Astrocyte of the spinal cord (primary cell): ENCODE results near the gene TTLL13.
"Not testable (repeated sequence)": the region's sequence is repeated elsewhere in the genome, so short reads cannot be mapped to it uniquely, and the experiment has no call there.

Experiments used
- DNase-seq: peaks from one replicate; pipeline ENCODE4 v3.0.0; 2011; ENCODE audit warnings: low read depth, low spot score
- H3K4me3 ChIP-seq: 2 replicates; pipeline ENCODE4 v1.5.1; 2011; ENCODE audit warnings: low read depth, mild to moderate bottlenecking, low read length, moderate library complexity
- CTCF ChIP-seq: IDR thresholded peaks from 2 replicates; pipeline ENCODE4 v1.5.1; 2012; ENCODE audit warnings: low read depth, mild to moderate bottlenecking, low read length, inconsistent platforms
- in situ Hi-C: cut with HindIII; loops from 2 replicates; pipeline ENCODE4 v1.10.0; 2017; ENCODE audit warnings: low sequenced_read_pairs

The TTLL13 gene

GRCh38 chr15:90287101-90287500, 37.7 kb downstream of the TTLL13 start:
- no peak for TF ChIP-seq CTCF
- no peak overlapping the region for H3K4me3 ChIP-seq
- no peak for DNase-seq
- in situ Hi-C loops: no loop called here

- in situ Hi-C loops: no loop called here
- no peak for DNase-seq
Observed at GRCh38 chr15:90287946-90288345, 38.6 kb downstream of the TTLL13 start.

DNA sequence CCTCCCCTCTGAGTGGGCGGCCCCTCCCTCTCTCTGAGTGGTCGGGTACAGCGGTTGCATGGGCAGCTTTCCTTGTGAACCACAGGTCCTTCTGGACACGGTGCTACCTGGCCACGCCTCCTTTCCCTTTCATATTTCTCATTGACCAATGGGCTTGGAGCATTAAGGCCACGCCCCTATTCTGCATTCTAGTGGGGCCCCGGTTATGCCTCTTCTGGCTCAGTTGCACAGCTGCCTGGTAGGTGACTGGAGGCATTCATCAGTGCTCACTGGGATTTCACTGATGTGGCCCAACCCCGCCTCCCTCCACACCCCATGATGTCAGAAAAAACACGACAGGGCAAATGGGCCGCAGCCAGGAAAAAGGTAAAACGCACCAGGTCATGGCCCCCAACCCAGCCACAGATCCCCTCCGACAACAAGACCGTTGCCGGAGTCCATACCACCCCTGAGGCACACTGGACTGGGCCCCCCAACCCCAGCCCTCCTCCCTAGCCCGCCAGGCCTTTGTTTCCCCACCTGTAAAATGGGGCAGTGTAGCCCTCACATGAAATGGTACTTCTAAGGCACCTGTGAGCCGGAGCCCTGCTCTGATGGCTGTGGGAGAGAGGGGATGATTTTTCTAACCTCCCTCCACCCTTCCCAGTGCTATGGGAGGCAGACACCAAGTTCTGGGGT, 42.5 kb downstream of the TTLL13 start:
- in situ Hi-C loops: no loop called here
- H3K4me3 ChIP-seq: no peak overlapping the region
- TF ChIP-seq CTCF: no peak
- no peak for DNase-seq

More at GRCh38 chr15:90287946-90288345, 38.6 kb downstream of the TTLL13 start:
- no peak for TF ChIP-seq CTCF
- no peak overlapping the region for H3K4me3 ChIP-seq

- H3K4me3 ChIP-seq, in situ Hi-C loops: not testable (repeated sequence)
- TF ChIP-seq CTCF: peak; percentile 83
- peak; percentile 35 for DNase-seq
Observed at GRCh38 chr15:90293040-90293810, 43.9 kb downstream of the TTLL13 start.

DNA sequence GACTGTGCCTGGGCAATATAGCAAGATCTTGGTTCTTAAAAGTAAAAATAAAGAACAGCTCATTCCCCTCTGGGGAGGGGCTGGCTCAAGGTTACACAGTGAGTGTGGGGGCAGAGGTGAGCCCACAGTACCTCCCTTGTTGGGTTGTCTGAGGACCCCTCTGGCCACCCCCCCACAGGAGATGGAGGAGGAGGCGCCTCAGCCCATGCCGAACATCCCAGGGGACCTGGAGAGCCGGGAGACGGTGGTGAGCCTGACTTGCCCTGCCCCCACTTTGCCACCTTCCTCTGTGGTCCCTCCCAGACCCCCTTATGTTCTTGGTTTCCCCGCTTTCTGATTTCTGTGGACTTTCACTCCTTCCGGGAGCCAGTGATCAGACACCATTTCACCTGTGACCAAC, 44.8 kb downstream of the TTLL13 start:
- H3K4me3 ChIP-seq: no peak overlapping the region
- TF ChIP-seq CTCF: no peak
- in situ Hi-C loops: no loop called here
- no peak for DNase-seq

DNA sequence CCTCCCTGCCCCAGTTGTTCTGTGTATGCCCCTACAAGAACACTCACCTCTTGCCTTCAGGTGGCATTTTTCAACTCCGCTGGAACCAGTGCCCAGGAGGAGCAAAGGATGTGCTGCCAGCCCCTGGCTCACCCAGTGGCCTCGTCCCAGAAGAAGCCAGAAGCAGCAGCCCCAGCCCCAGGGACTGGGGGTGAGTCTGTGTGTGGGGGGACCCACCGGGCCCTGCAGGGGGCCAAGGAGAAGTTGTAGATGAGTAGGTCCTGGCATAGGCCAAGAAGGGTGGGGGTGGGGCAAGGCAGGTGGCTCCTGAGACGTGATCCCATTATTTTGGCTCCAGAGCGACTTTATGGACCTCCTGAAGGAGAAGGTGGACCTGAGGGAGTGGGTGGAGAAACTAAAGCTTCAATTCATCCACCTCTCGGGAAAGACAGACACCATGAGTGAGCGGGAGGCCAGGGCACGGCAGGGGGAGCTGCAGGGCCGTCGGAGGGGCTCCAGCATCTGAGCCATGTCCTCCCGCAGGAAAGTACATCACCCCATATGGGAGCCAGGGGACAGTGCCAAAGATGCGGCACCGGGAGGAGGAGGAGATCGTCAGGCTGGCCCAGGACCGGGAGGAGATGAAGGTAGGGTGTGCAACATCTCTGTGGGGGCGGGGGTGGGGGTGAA, 45.4 kb downstream of the TTLL13 start:
- H3K4me3 ChIP-seq: no peak overlapping the region
- DNase-seq: no peak
- in situ Hi-C loops: no loop called here
- TF ChIP-seq CTCF: no peak
